Activated T-cell treated with anti-CD3 and anti-CD28 coated beads for 24 hours (primary cell): Measurements from ENCODE around the gene OSTN.
"Not testable (repeated sequence)": the region's sequence is repeated elsewhere in the genome, so short reads cannot be mapped to it uniquely, and the experiment has no call there.

Experiments used
- DNase-seq: peaks from one replicate; pipeline ENCODE4 v3.0.0-alpha.2; 2020; ENCODE audit warnings: low read depth

The OSTN gene

GRCh38 chr3:191235331-191236314 lies 36.6 kb downstream of the OSTN start:
- DNase-seq, result no peak

DNA sequence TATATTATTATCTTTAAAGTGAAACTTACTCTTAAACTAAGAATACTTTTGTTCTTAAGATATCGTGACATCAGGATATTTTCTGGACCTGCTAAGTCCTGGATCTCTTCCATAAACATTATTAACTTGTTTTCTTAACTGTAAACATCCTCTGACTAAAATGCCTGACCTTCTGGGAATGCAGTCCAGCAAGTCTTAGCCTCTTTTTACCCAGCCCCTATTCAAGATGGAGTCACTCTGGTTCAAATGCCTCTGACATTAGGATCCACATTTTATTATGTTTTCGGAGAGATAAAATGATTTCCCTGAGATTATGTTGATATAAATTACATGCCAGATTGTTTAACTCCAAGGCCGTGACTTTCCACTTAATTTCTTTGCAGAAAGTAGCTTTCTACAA lies 37.6 kb downstream of the OSTN start:
- no peak for DNase-seq

GRCh38 chr3:191237047-191237882 lies 38.2 kb downstream of the OSTN start:
- no peak for DNase-seq

GRCh38 chr3:191238321-191238817 lies 39.3 kb downstream of the OSTN start:
- no peak for DNase-seq

GRCh38 chr3:191239407-191240031 lies 40.5 kb downstream of the OSTN start:
- DNase-seq, result no peak

DNA sequence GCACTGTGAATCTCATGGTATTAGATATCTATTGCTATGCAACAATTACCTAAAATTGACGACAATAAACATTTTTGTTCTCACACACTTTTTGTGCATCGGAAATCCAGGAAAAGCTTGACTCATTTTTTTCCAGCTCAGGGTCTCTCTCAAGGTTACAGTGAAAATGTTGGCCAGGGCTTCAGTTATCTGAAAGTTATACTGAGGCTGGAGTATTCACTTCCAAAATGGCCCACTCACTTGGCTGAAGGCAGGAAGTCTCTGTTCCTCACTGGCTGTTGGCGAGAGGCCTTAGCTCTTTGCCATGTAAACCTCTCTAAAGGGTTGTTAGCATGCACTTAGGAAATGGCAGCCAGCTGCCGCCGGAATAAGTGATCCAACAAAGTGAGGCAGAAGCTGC lies 41.4 kb downstream of the OSTN start:
- no peak for DNase-seq

DNA sequence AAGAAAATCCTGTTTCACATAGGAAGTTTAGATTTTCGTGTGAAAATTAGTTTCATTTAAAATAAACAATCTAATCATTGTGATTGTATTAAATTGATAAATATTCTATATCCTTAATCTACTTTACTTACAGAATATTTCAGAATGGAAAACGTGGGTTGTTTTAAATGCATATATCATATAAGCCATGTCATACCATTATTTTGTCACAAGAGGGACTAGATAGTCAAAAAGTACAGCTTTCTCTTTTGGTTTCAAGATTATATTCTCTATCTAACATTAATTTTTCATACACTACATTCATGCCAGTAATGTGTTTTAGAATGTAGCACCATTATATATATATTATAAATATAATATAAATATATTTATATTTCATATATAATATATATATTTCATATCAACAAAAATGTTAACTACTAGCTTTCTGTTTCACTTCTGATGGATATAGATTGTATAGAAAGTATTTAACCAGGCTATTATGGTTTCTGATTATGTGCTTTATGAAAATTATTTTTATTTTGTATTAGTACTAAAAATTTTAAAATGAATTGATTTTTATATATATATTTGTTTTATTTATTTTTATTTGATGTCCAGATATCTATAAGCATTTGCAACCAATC lies 45.3 kb downstream of the OSTN start:
- no peak for DNase-seq

DNA sequence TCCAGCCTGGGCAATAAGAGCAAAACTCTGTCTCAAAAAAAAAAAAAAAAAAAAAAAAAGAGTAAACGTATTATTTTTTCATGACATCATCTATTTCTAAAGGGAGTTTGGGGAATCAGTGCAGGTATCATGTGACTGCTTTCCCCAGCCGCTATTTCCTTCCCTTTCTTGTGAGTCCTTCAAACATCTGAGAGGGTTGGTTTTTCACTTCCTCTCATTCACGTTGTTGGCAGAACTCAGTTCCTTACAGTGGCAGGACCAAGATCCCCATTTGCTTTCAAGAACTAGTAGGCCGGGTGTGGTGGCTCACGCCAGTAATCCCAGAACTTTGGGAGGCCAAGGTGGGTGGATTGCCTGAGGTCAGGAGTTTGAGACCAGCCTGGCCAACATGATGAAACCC lies 47.0 kb downstream of the OSTN start:
- not testable (repeated sequence) for DNase-seq

- no peak for DNase-seq
Observed at GRCh38 chr3:191246630-191247029, 47.6 kb downstream of the OSTN start.

DNA sequence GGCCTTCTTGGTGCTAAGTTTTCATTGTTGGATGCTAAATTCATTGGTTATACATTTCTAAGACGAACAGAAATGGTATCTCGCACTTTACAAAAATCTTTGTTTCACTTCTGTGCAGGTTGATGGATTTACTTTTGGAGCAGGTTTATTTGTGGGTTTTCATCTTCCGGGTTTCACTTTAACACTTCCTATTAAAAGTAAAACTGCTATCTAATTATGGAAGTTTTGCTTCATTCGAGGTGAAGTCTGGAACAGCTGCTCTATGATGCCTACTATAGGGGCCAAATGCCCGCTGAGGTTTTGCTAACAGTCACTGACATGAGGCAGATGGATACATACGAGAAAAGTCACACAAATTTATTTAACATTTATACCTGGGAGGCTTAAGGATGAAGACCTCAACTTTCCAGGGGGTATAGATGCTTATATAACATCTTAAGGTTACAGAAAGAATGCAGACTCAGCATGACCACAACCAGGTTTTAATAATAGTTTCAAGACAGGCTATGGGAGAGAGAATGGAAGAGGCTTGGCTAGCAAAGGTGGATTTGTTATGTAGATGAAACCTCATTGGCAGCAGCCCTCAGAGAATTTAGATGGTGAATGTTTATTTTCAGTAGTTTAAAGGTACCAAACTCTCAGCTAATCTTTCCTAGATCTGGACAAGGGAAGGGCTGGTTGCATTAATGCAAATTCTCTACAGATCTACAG lies 54.2 kb downstream of the OSTN start:
- DNase-seq, result no peak

DNA sequence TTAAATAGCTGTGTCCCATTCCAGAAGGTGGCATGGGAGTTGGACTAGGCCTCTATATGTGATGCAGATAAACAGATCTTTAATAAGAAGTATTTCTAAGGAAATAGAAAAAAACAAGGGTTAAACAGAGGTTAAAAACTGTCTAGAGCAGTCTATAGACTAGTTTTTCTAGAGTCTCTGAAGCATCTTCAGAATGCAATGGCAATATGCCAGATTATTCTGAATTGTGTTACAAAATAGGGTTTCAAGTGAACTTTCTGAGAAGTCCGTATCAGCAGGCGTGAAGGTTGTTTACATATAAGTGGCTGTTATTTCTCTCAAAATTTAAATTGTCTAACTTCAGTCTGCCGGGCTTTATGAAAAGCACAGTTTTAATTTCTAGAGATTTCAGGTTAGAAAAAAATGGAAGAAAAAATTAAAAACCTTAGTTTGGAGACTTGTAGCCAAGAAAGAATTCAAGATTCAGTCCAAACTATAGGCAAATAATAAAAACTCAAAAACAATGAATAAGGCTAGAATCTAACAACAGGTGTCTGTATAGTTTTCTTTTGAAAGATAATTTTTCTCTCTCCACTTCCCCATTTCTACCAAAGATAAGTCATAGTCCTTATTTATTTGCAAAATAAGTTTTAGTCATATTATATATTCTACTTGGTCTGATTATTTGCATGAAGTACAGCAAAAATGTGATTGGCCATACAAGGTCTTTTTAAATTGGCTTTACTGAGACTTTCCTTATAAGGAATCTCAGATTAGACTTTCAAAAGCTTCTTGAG lies 55.2 kb downstream of the OSTN start:
- no peak for DNase-seq

DNA sequence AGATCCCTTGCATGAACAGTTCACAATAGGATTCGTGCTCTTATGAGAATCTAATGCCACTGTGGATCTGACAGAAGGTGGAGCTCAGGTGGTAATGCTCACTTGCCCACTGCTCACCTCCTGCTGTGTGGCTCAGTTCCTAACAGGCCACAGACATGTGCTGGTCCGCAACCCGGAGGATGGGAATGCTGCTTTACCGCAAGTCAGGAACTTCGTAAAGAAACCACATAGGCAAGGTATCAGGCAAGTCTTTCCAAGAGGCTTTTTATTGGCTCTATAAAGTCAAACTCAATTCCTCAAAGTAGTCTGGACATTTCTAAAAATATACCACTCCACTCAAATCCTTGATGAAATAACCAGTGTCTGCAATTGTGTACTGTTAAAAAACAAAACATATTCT lies 56.1 kb downstream of the OSTN start:
- DNase-seq, result no peak

DNA sequence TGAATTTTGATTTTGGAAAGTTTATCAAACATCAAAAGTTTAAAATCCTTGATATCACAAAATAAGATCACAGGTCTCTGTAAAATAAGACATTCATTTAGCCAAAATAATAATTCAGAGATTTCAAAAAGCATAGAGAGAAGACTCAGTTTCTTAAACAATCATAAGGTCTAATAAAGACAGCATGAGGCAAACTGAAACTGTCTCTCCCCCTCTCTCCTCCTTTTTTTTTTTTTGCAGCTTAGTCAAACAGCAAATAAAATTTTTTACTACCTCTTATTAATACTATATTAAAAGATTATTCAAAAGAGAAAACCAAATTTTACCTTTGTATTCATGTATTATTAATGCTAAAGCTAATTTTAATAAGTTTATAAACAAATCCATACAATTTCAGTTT lies 57.4 kb downstream of the OSTN start:
- no peak for DNase-seq

GRCh38 chr3:191257286-191257685 lies 58.2 kb downstream of the OSTN start:
- no peak for DNase-seq

- no peak for DNase-seq
Observed at GRCh38 chr3:191259486-191259885, 60.4 kb downstream of the OSTN start.

- DNase-seq, result no peak
Observed at GRCh38 chr3:191260431-191261303, 61.6 kb downstream of the OSTN start.

DNA sequence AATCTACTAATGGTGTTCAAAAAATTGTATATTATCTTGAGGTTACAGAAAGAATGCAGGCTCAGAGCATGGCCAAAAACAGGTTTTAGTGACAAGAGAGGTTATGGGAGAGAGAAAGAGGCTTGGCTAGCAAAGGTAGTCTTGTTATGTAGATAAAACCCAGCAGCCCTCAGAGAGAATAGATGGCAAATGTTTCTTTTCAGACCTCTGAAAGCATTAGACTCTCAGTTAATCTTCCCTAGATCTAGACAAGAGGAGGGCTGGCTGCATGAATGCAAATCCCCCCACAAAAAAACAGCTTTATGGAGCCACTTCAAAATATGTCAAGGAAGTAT lies 62.2 kb downstream of the OSTN start:
- no peak for DNase-seq

DNA sequence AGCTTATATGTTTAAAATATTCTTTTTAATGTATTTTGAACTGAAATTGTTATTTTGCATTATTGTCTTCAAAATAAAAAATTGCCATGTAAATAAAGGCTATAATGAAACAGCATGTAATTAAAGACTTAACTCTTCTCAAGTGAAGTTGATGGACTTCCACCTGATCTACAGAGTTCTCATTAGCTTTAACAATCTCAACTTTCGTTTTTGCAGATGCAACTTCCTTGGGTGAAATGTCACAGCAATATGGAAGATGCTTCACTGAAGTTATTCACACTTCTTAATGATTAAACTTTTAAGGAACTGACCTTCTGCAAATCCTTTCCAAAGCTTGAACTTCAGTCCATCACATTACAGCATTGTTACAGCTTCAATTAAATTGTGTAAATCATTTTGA lies 63.6 kb downstream of the OSTN start:
- DNase-seq, result no peak

GRCh38 chr3:191263365-191263764 lies 64.3 kb downstream of the OSTN start:
- no peak for DNase-seq

GRCh38 chr3:191263850-191264249 lies 64.8 kb downstream of the OSTN start:
- no peak for DNase-seq
